A549 (cell line): Measurements from ENCODE around the gene NOD2.

Experiments
- POLR2AphosphoS2 ChIP-seq: conservative IDR thresholded peaks from 2 replicates; pipeline ENCODE4 v1.6.1; 2012; ENCODE audit warnings: low read length, improper control_type of control experiment, inconsistent platforms
- SREBF2 ChIP-seq: fragments of 450-650 bp; IDR thresholded peaks from 2 replicates; pipeline ENCODE4 v1.6.1; 2014; ENCODE audit warnings: mild to moderate bottlenecking, moderate library complexity
- TF ChIP-seq, protein P1 (sequence below): fragments of >200 bp; sonication (Bioruptor Twin); formaldehyde crosslinking; IDR thresholded peaks from 3 replicates; pipeline ENCODE4 v1.5.1; 2016

GRCh38 chr16:50646345-50646744, 47.1 kb upstream of the NOD2 start:
- TF ChIP-seq SREBF2 (no peak), POLR2AphosphoS2 (no peak)
- TF ChIP-seq, protein P1, sequence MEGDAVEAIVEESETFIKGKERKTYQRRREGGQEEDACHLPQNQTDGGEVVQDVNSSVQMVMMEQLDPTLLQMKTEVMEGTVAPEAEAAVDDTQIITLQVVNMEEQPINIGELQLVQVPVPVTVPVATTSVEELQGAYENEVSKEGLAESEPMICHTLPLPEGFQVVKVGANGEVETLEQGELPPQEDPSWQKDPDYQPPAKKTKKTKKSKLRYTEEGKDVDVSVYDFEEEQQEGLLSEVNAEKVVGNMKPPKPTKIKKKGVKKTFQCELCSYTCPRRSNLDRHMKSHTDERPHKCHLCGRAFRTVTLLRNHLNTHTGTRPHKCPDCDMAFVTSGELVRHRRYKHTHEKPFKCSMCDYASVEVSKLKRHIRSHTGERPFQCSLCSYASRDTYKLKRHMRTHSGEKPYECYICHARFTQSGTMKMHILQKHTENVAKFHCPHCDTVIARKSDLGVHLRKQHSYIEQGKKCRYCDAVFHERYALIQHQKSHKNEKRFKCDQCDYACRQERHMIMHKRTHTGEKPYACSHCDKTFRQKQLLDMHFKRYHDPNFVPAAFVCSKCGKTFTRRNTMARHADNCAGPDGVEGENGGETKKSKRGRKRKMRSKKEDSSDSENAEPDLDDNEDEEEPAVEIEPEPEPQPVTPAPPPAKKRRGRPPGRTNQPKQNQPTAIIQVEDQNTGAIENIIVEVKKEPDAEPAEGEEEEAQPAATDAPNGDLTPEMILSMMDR: no peak
